Spleen (tissue), 11 donors: ENCODE results near the gene THSD4. TPM values are rescaled to one million over a fixed set of nuclear protein-coding genes. Genes with fewer than 3 reads are reported as not detected.

Experiments
- DNase-seq: peaks from one replicate; pipeline ENCODE4 v3.0.0-alpha.2; 2020
- H3K27ac ChIP-seq, 8 donors: fragments of 200-600 bp; sonication (generic) in 7 of 8; 1 replicate in 4 of 8; 2 replicates in 4 of 8; pipeline versions ENCODE4 v1.5.0 to v1.8.0; 2016 to 2021; ENCODE audit warnings: inconsistent platforms in 4 of 8, mild to moderate bottlenecking in 4 of 8, moderate library complexity in 1 of 8
- H3K27me3 ChIP-seq, 7 donors: fragments of 200-600 bp; sonication (generic) in 6 of 7; replicated peaks in 1 of 7; 1 replicate in 4 of 7; 2 replicates in 3 of 7; pipeline versions ENCODE4 v1.5.0 to v1.8.0; 2016 to 2021; ENCODE audit warnings: inconsistent platforms in 3 of 7, mild to moderate bottlenecking in 1 of 7
- H3K36me3 ChIP-seq, 6 donors: fragments of 200-600 bp; sonication (generic) in 5 of 6; 1 replicate in 4 of 6; 2 replicates in 2 of 6; pipeline versions ENCODE4 v1.5.0 to v1.8.0; 2016 to 2021; ENCODE audit warnings: inconsistent platforms in 2 of 6
- H3K4me1 ChIP-seq, 6 donors: fragments of 200-600 bp; sonication (generic) in 5 of 6; 1 replicate in 3 of 6; 2 replicates in 3 of 6; pipeline versions ENCODE4 v1.5.0 to v1.8.0; 2016 to 2021; ENCODE audit warnings: inconsistent platforms in 3 of 6
- H3K4me3 ChIP-seq, 8 donors: fragments of 200-600 bp; sonication (generic) in 7 of 8; 1 replicate in 4 of 8; 2 replicates in 4 of 8; pipeline versions ENCODE4 v1.5.0 to v1.8.0; 2016 to 2021; ENCODE audit warnings: inconsistent platforms in 4 of 8, mild to moderate bottlenecking in 4 of 8, moderate library complexity in 2 of 8
- H3K9me3 ChIP-seq, 8 donors: fragments of 200-600 bp; sonication (generic) in 7 of 8; 1 replicate in 4 of 8; 2 replicates in 4 of 8; pipeline versions ENCODE4 v1.5.0 to v1.8.0; 2016 to 2021; ENCODE audit warnings: inconsistent platforms in 4 of 8
- CTCF ChIP-seq, 11 experiments: fragments of 200-600 bp in 7 of 11; fragments of 450-650 bp in 4 of 11; sonication (generic) in 4 of 11; IDR thresholded peaks in 8 of 11; conservative IDR thresholded peaks in 3 of 11; 1 replicate in 7 of 11; 2 replicates in 4 of 11; pipeline versions ENCODE4 v1.4.0 to v1.8.0; 2016 to 2021; ENCODE audit warnings: antibody characterized with exemption in 11 of 11, inconsistent platforms in 4 of 11, mild to moderate bottlenecking in 1 of 11
- POLR2A ChIP-seq, 3 donors: fragments of 450-650 bp; IDR thresholded peaks; one replicate each; pipeline ENCODE4 v1.5.1; 2017; ENCODE audit warnings: antibody characterized with exemption in 3 of 3, mild to moderate bottlenecking in 1 of 3
- POLR2AphosphoS5 ChIP-seq, 3 donors: sonication (generic); formaldehyde crosslinking; IDR thresholded peaks; one replicate each; pipeline ENCODE4 v1.5.1; 2017; ENCODE audit warnings: antibody characterized with exemption in 3 of 3
- WGBS, 5 donors: extraction: QIAGEN DNeasy Blood & Tissue Kit in 3 of 5; methylation state at CpG; one replicate each; pipeline versions ENCODE4 v1.1.5 to v1.1.7; 2013 to 2018; 5-methylcytosine and 5-hydroxymethylcytosine counted together
- intact Hi-C: fragments of 100-400 bp; cut with DNase I; formaldehyde crosslinking; loops from one replicate; pipeline ENCODE4 v1.15.0; 2023; ENCODE audit warnings: low total_unique reads
- polyA plus RNA-seq, 3 donors: library from polyadenylated mRNA; stranded (reverse); fragments of 200-250 nt; gene quantifications; one replicate each; pipeline ENCODE4 v1.2.1, GENCODE V29; 2013
- total RNA-seq, 7 donors: library from RNA; depleted of rRNA in 3 of 7; stranded (reverse); fragments of >200 nt in 3 of 7; fragmentation: NEBNext Ultra II Directional in 4 of 7; extraction: Animal tissue kit (Norgen Biotek cat#: 25700) in 4 of 7; gene quantifications; one replicate each; pipeline versions ENCODE4 v1.1.0 to v1.2.1, GENCODE V29; 2016 to 2021
- donor health status: healthy with polysubstance abuse.
- donor health status: DM: no; HTN: no; CAD: no; lungs with moderate emphysema.
- donor health status: DM: no; HTN: no; CAD: no.
- donor health status: Bipolar disorder and iron deficiency.
- donor health status: healthy.
- donor health status: DM: no; HTN: no; CAD: no.
- donor health status: DM: yes; HTN: yes; CAD: no.

THSD4 gene
- total and polyA plus RNA-seq, 10 donors: 0.29 to 11.3 (median 3.4) TPM

GRCh38 chr15:71683411-71684274, 568.4 kb downstream of the THSD4 start:
- 80 to 90% (median 81%) methylated on average over 9 of the region's 9 CpGs for WGBS, 5 donors
- H3K4me1 ChIP-seq: peaks cover 0 to 11% (median 0%) of the 10 kb centered on the region in 6 donors
- no peaks in the 10 kb centered on the region for H3K9me3 ChIP-seq
- intact Hi-C loops: no loop called here
- no peak overlapping the region for H3K27ac ChIP-seq
- DNase-seq: no peak
- no peaks in the 10 kb centered on the region for H3K27me3 ChIP-seq
- TF ChIP-seq POLR2A (IDR thresholded peaks at IDR 0.05): no peak
- no peak for TF ChIP-seq CTCF (IDR thresholded peaks at IDR 0.05 in 8 of 11, conservative IDR thresholded peaks at IDR 0.05 in 3 of 11)
- H3K36me3 ChIP-seq: no peaks in the 10 kb centered on the region
- H3K4me3 ChIP-seq: no peak overlapping the region

GRCh38 chr15:71685420-71685993, 570.2 kb downstream of the THSD4 start:
- Histone ChIP-seq H3K9me3 (peaks cover 0 to 2% (median 0%) of the 10 kb centered on the region in 8 donors), H3K36me3 (no peaks in the 10 kb centered on the region), H3K27ac (no peak overlapping the region), H3K4me3 (no peak overlapping the region), H3K27me3 (peaks cover 0 to 6% (median 0%) of the 10 kb centered on the region in 7 donors), H3K4me1 (no peaks in the 10 kb centered on the region)
- TF ChIP-seq CTCF (IDR thresholded peaks at IDR 0.05 in 8 of 11, conservative IDR thresholded peaks at IDR 0.05 in 3 of 11) (no peak), POLR2A (IDR thresholded peaks at IDR 0.05) (no peak), POLR2AphosphoS5 (IDR thresholded peaks at IDR 0.05) (no peak)
- no peak for DNase-seq
- intact Hi-C loops: no loop called here

GRCh38 chr15:71686221-71687050, 571.2 kb downstream of the THSD4 start:
- 81 to 92% (median 87%) methylated on average over 4 of the region's 4 CpGs for WGBS, 5 donors
- DNase-seq: no peak
- TF ChIP-seq POLR2AphosphoS5 (IDR thresholded peaks at IDR 0.05): no peak
- TF ChIP-seq CTCF (IDR thresholded peaks at IDR 0.05 in 8 of 11, conservative IDR thresholded peaks at IDR 0.05 in 3 of 11): no peak
- TF ChIP-seq POLR2A (IDR thresholded peaks at IDR 0.05): no peak
- peaks cover 0 to 6% (median 0%) of the 10 kb centered on the region in 7 donors for H3K27me3 ChIP-seq
- intact Hi-C loops: no loop called here
- H3K27ac ChIP-seq: no peak overlapping the region
- H3K9me3 ChIP-seq: peaks cover 0 to 8% (median 0%) of the 10 kb centered on the region in 8 donors
- H3K4me1 ChIP-seq: no peaks in the 10 kb centered on the region
- H3K36me3 ChIP-seq: no peaks in the 10 kb centered on the region
- H3K4me3 ChIP-seq: no peak overlapping the region
